HepG2 (cell line): Measurements from ENCODE around the gene GNPNAT1. TPM values are rescaled to one million over a fixed set of nuclear protein-coding genes. Genes with fewer than 3 reads are reported as not detected.

Experiments used
- ATAC-seq: fragments of 200-7000 bp; cut with Tn5 transposase; 3 replicates; pipeline ENCODE4 v1.9.1; 2020; ENCODE audit warnings: mild to moderate bottlenecking, moderate library complexity
- BruUV-seq: library from RNA; stranded (reverse); fragments of 400-500 nt; replicated peaks from 2 replicates; lab custom pipeline; 2021; lab: Mats Ljungman, UMichigan
- CTCF ChIA-PET: fragments of 300-600 bp; formaldehyde crosslinking; extraction: SDS; loops from one replicate; lab custom pipeline; 2021; ENCODE audit warnings: low total read pairs, inconsistent platforms, low intra/inter-chr PET ratio; lab: Yijun Ruan, JAX
- POLR2A ChIA-PET: fragments of 350-600 bp; sonication (Branson Sonifier 250); formaldehyde crosslinking; loops from one replicate; lab custom pipeline; 2020; ENCODE audit warnings: antibody characterized with exemption, inconsistent platforms; lab: Yijun Ruan, JAX
- DNase-seq: peaks from one replicate; pipeline ENCODE4 v3.0.0-alpha.2; 2015; ENCODE audit warnings: low spot score
- FAIRE-seq: peaks from 3 replicates; lab custom pipeline; 2011; peaks lifted over from hg19 to GRCh38; lab: Jason Lieb, UNC
- H2AFZ ChIP-seq: one replicate; pipeline ENCODE4 v1.6.1; 2011; ENCODE audit warnings: low read length, inconsistent platforms
- H3K27ac ChIP-seq: fragments of 300-600 bp; 3 replicates; pipeline ENCODE4 v1.8.0; 2011; ENCODE audit warnings: mixed run types, mild to moderate bottlenecking, mixed read lengths, low read length, inconsistent platforms; ENCODE audit not compliant: insufficient read depth; ENCODE audit errors: extremely low read length
- H3K27me3 ChIP-seq, 2 experiments: fragments of 200-600 bp in 1 of 2; 2 replicates in 1 of 2; 3 replicates in 1 of 2; pipeline versions ENCODE4 v1.6.0 to v1.8.0; 2011; ENCODE audit warnings: low read length in 2 of 2, mild to moderate bottlenecking in 2 of 2, moderate library complexity in 2 of 2, inconsistent platforms in 1 of 2; ENCODE audit not compliant: insufficient read depth in 2 of 2, control insufficient read depth in 1 of 2
- H3K36me3 ChIP-seq, 2 experiments: fragments of 200-600 bp in 1 of 2; replicated peaks in 1 of 2; 2 replicates in 1 of 2; 3 replicates in 1 of 2; pipeline versions ENCODE4 v1.5.1 to v1.8.0; 2011; ENCODE audit warnings: low read length in 2 of 2, inconsistent platforms in 1 of 2; ENCODE audit not compliant: insufficient read depth in 2 of 2, control insufficient read depth in 1 of 2
- H3K4me1 ChIP-seq: 2 replicates; pipeline ENCODE4 v1.5.1; 2012; ENCODE audit warnings: low read length, inconsistent platforms; ENCODE audit not compliant: insufficient read depth
- H3K4me2 ChIP-seq: 2 replicates; pipeline ENCODE4 v1.6.0; 2011; ENCODE audit warnings: low read depth, low read length, inconsistent platforms
- H3K4me3 ChIP-seq, 3 experiments: fragments of 200-600 bp in 1 of 3; sonication (generic), shearing (Covaris generic) in 1 of 3; replicated peaks in 1 of 3; 2 replicates each; pipeline ENCODE4 v1.5.1; 2011 to 2016; ENCODE audit warnings: low read length in 3 of 3, inconsistent platforms in 2 of 3, low read depth in 2 of 3, mild to moderate bottlenecking in 2 of 3, control low read depth in 1 of 3, mixed read lengths in 1 of 3; ENCODE audit not compliant: insufficient read depth in 1 of 3
- H3K79me2 ChIP-seq: one replicate; pipeline ENCODE4 v1.6.1; 2011; ENCODE audit warnings: low read length, inconsistent platforms; ENCODE audit not compliant: insufficient read depth
- H3K9ac ChIP-seq: 2 replicates; pipeline ENCODE4 v1.6.0; 2011; ENCODE audit warnings: mild to moderate bottlenecking, low read depth, low read length, inconsistent platforms; ENCODE audit not compliant: insufficient read depth
- H3K9me3 ChIP-seq: 2 replicates; pipeline ENCODE4 v1.5.1; 2012; ENCODE audit warnings: mild to moderate bottlenecking, low read length
- H4K20me1 ChIP-seq: 2 replicates; pipeline ENCODE4 v1.6.0; 2011; ENCODE audit warnings: inconsistent platforms, mild to moderate bottlenecking, low read length, moderate library complexity; ENCODE audit not compliant: insufficient read depth
- AKAP8 ChIP-seq: sonication (generic); formaldehyde crosslinking; IDR thresholded peaks from 2 replicates; pipeline ENCODE4 v1.5.1; 2020; ENCODE audit warnings: mild to moderate bottlenecking, missing genetic modification reagents
- ATF3 ChIP-seq: sonication (generic); formaldehyde crosslinking; IDR thresholded peaks from 2 replicates; pipeline ENCODE4 v1.4.0; 2020; ENCODE audit warnings: missing genetic modification reagents
- GATA4 ChIP-seq: sonication (generic); IDR thresholded peaks from 2 replicates; pipeline ENCODE4 v1.6.1; 2016; ENCODE audit warnings: antibody characterized with exemption, low read depth, borderline replicate concordance
- GMEB2 ChIP-seq: IDR thresholded peaks from 2 replicates; pipeline ENCODE4 v1.6.1; 2016; ENCODE audit warnings: missing biosample characterization, missing genetic modification reagents, low read depth
- KLF11 ChIP-seq: IDR thresholded peaks from 2 replicates; pipeline ENCODE4 v1.6.1; 2016; ENCODE audit warnings: missing compliant biosample characterization
- MIER2 ChIP-seq: IDR thresholded peaks from 2 replicates; pipeline ENCODE4 v1.6.1; 2016; ENCODE audit warnings: missing biosample characterization, missing genetic modification reagents
- NFAT5 ChIP-seq: sonication (generic); formaldehyde crosslinking; IDR thresholded peaks from 2 replicates; pipeline ENCODE4 v1.4.0; 2020; ENCODE audit warnings: missing genetic modification reagents
- NKX3-1 ChIP-seq: sonication (generic); formaldehyde crosslinking; IDR thresholded peaks from 2 replicates; pipeline ENCODE4 v1.5.0; 2020; ENCODE audit warnings: missing genetic modification reagents
- PHF20 ChIP-seq: sonication (generic); formaldehyde crosslinking; IDR thresholded peaks from 2 replicates; pipeline ENCODE4 v1.5.0; 2020; ENCODE audit warnings: mild to moderate bottlenecking, missing genetic modification reagents
- ZBTB1 ChIP-seq: sonication (generic); formaldehyde crosslinking; IDR thresholded peaks from 2 replicates; pipeline ENCODE4 v1.4.0; 2020; ENCODE audit warnings: missing genetic modification reagents, borderline replicate concordance
- ZBTB38 ChIP-seq: sonication (generic); formaldehyde crosslinking; IDR thresholded peaks from 2 replicates; pipeline ENCODE4 v1.5.1; 2020; ENCODE audit warnings: mild to moderate bottlenecking, missing genetic modification reagents
- ZNF18 ChIP-seq: sonication (generic); formaldehyde crosslinking; IDR thresholded peaks from 2 replicates; pipeline ENCODE4 v1.8.0; 2022; ENCODE audit warnings: mild to moderate bottlenecking, missing genetic modification reagents; ENCODE audit not compliant: insufficient replicate concordance
- ZNF292 ChIP-seq: sonication (generic); formaldehyde crosslinking; IDR thresholded peaks from 2 replicates; pipeline ENCODE4 v1.8.1; 2022; ENCODE audit warnings: mild to moderate bottlenecking, low read depth, missing genetic modification reagents, borderline replicate concordance
- ZNF34 ChIP-seq: sonication (generic); formaldehyde crosslinking; IDR thresholded peaks from 2 replicates; pipeline ENCODE4 v1.4.0; 2020; ENCODE audit warnings: mild to moderate bottlenecking, missing genetic modification reagents, borderline replicate concordance
- ZNF570 ChIP-seq: sonication (generic); formaldehyde crosslinking; IDR thresholded peaks from 2 replicates; pipeline ENCODE4 v1.4.0; 2020; ENCODE audit warnings: mild to moderate bottlenecking, missing genetic modification reagents, borderline replicate concordance
- WGBS: methylation state at CpG from one replicate; pipeline ENCODE4 v1.1.6; 2017; ENCODE audit warnings: low lambda C conversion rate; 5-methylcytosine and 5-hydroxymethylcytosine counted together
- in situ Hi-C: cut with HindIII; loops from 2 replicates; pipeline ENCODE4 v1.10.0; 2017; ENCODE audit warnings: low pct_unique_long_range_greater_than_20kb; ENCODE audit not compliant: extremely low pct_ligation_motif_present
- intact Hi-C: fragments of 100-400 bp; cut with micrococcal nuclease; formaldehyde crosslinking; loops from one replicate; pipeline ENCODE4 v1.10.0; 2022; ENCODE audit not compliant: unreplicated experiment
- polyA plus RNA-seq, 8 experiments: library from polyadenylated mRNA; depleted of rRNA in 3 of 8; stranded (reverse) in 7 of 8; unstranded in 1 of 8; fragments of >200 nt; fragmentation: Illumina TruSeq in 4 of 8; extraction: Trizol in 4 of 8; gene quantifications; 2 replicates each; pipeline versions ENCODE4 v1.2.1 to v1.2.3, GENCODE V29; 2011 to 2016; ENCODE audit warnings: low read depth in 4 of 8, missing spikeins in 1 of 8, mixed read lengths in 1 of 8; ENCODE audit not compliant: insufficient read depth in 1 of 8
- total RNA-seq, 5 experiments: library from RNA; depleted of rRNA; stranded (reverse); fragments of >200 nt; fragmentation: Illumina TruSeq; extraction: Trizol; gene quantifications; 2 replicates each; pipeline ENCODE4 v1.2.3, GENCODE V29; 2016; ENCODE audit warnings: low read depth in 1 of 5

The GNPNAT1 gene
- total and polyA plus RNA-seq, 2 of the 13 experiments (the other 11 are each of a cell fraction or from before 2014, with no cell fraction given) = 38.3 to 54.9 TPM

GRCh38 chr14:52781629-52782028, 9.8 kb downstream of the GNPNAT1 start (continued):
- TF ChIP-seq GMEB2 (CRISPR knock-in tag) = no peak

GRCh38 chr14:52780893-52781292, 10.5 kb downstream of the GNPNAT1 start:
- intact Hi-C loops (no loop called here), in situ Hi-C loops (no loop called here)
- H3K9me3 ChIP-seq = no peaks in the 10 kb centered on the region
- no peak overlapping the region for H2AFZ ChIP-seq
- H3K79me2 ChIP-seq = peaks cover 9% of the 10 kb centered on the region
- H4K20me1 ChIP-seq = no peaks in the 10 kb centered on the region
- BruUV-seq = no TSS peak
- ATAC-seq = no peak
- ChIA-PET CTCF (no interaction called here), POLR2A (interaction anchor here (1.4 kb wide), 1 partner anchor 229 kb away, joined by 3 read pairs; the partner anchor contains the start of genes GPR137C and TXNDC16)
- no peak for DNase-seq
- H3K36me3 ChIP-seq = peaks cover 6 to 44% of the 10 kb centered on the region in 2 experiments
- no peak for FAIRE-seq
- H3K27ac ChIP-seq = no peak overlapping the region
- H3K9ac ChIP-seq = no peak overlapping the region
- no peak overlapping the region for H3K4me2 ChIP-seq
- no peak overlapping the region for H3K4me3 ChIP-seq
- no peaks in the 10 kb centered on the region for H3K27me3 ChIP-seq
- 0 out of 2 replicates have a peak, but pooled peaks cover 9% of the 10 kb centered on the region for H3K4me1 ChIP-seq
- 98% methylated on average over 1 of the region's 1 CpG for whole genome bisulfite sequencing
- TF ChIP-seq PHF20 = no peak
- TF ChIP-seq ZNF292 (CRISPR knock-in tag) = no peak
- TF ChIP-seq ZNF570 (CRISPR knock-in tag) = no peak
- TF ChIP-seq KLF11 (CRISPR knock-in tag) = no peak
- TF ChIP-seq NKX3-1 (CRISPR knock-in tag) = no peak
- no peak for TF ChIP-seq MIER2 (CRISPR knock-in tag)
- no peak for TF ChIP-seq ZBTB38 (CRISPR knock-in tag)
- no peak for TF ChIP-seq ZBTB1 (CRISPR knock-in tag)
- TF ChIP-seq GATA4 = no peak
- TF ChIP-seq NFAT5 = no peak
- TF ChIP-seq ZNF18 = no peak
- no peak for TF ChIP-seq ATF3 (CRISPR knock-in tag)
- no peak for TF ChIP-seq AKAP8
- TF ChIP-seq ZNF34 (CRISPR knock-in tag) = no peak
